Parathyroid adenoma (tissue), 2 donors: ENCODE data around the gene RANBP10.

Source experiments
- H2AFZ ChIP-seq: fragments of 300-600 bp; sonication (generic); one replicate; pipeline ENCODE4 v1.7.0; 2017; ENCODE audit warnings: antibody characterized with exemption, mild to moderate bottlenecking
- H3K27ac ChIP-seq: fragments of 300-600 bp; sonication (generic); one replicate; pipeline ENCODE4 v1.7.0; 2017
- H3K27me3 ChIP-seq: fragments of 300-600 bp; sonication (generic); one replicate; pipeline ENCODE4 v1.7.0; 2017; ENCODE audit warnings: low read length; ENCODE audit not compliant: control insufficient read depth, insufficient read depth
- H3K36me3 ChIP-seq: fragments of 300-600 bp; sonication (generic); one replicate; pipeline ENCODE4 v1.7.0; 2017; ENCODE audit warnings: low read length; ENCODE audit not compliant: control insufficient read depth, insufficient read depth
- H3K4me1 ChIP-seq: fragments of 300-600 bp; sonication (generic); one replicate; pipeline ENCODE4 v1.7.0; 2017; ENCODE audit warnings: control low read depth
- H3K4me2 ChIP-seq: fragments of 300-600 bp; sonication (generic); one replicate; pipeline ENCODE4 v1.7.0; 2017; ENCODE audit warnings: low read length
- H3K4me3 ChIP-seq: fragments of 300-600 bp; sonication (generic); one replicate; pipeline ENCODE4 v1.7.0; 2017; ENCODE audit warnings: low read depth, low read length
- H3K79me2 ChIP-seq: fragments of 300-600 bp; sonication (generic); one replicate; pipeline ENCODE4 v1.7.0; 2017; ENCODE audit warnings: control low read depth
- H3K9ac ChIP-seq: fragments of 300-600 bp; sonication (generic); one replicate; pipeline ENCODE4 v1.7.0; 2017; ENCODE audit warnings: mild to moderate bottlenecking
- H3K9me3 ChIP-seq: fragments of 300-600 bp; sonication (generic); one replicate; pipeline ENCODE4 v1.7.0; 2017; ENCODE audit warnings: low read length; ENCODE audit not compliant: control insufficient read depth
- TF ChIP-seq, protein P1 (sequence below): fragments of 300-600 bp; sonication (generic); IDR thresholded peaks from one replicate; pipeline ENCODE4 v1.7.0; 2017; ENCODE audit warnings: antibody characterized with exemption, mild to moderate bottlenecking
- donor health status: primary hyperparathyroidism.

RANBP10 gene

DNA sequence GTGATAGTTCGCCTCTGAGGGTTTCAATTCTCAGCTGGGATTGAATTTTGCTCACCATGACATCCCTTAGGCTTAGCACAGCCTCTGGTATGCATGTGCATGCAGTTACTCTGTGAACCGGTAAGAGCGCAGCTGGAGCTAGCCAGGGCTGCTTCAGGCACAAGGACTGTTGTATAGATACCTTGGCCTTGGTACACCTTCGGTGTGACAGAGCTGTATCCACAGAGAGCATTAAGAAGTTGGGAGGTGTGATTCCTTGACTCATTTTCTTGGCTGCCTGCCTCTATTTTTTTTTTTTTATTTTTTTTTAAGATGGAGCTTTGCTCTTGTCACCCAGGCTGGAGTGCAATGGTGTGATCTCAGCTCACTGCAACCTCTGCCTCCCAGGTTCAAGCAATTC, 38.1 kb upstream of the RANBP10 start:
- no peaks in the 10 kb centered on the region for H3K9me3 ChIP-seq
- no peaks in the 10 kb centered on the region for H3K36me3 ChIP-seq
- peak overlapping the region; percentile 43 for H3K4me2 ChIP-seq
- peaks cover 29% of the 10 kb centered on the region for H3K79me2 ChIP-seq
- no peak overlapping the region for H2AFZ ChIP-seq
- TF ChIP-seq, protein P1, sequence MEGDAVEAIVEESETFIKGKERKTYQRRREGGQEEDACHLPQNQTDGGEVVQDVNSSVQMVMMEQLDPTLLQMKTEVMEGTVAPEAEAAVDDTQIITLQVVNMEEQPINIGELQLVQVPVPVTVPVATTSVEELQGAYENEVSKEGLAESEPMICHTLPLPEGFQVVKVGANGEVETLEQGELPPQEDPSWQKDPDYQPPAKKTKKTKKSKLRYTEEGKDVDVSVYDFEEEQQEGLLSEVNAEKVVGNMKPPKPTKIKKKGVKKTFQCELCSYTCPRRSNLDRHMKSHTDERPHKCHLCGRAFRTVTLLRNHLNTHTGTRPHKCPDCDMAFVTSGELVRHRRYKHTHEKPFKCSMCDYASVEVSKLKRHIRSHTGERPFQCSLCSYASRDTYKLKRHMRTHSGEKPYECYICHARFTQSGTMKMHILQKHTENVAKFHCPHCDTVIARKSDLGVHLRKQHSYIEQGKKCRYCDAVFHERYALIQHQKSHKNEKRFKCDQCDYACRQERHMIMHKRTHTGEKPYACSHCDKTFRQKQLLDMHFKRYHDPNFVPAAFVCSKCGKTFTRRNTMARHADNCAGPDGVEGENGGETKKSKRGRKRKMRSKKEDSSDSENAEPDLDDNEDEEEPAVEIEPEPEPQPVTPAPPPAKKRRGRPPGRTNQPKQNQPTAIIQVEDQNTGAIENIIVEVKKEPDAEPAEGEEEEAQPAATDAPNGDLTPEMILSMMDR, result peak; percentile 13
- H3K9ac ChIP-seq, result no peak overlapping the region
- no peak overlapping the region for H3K4me3 ChIP-seq
- H3K27me3 ChIP-seq, result no peaks in the 10 kb centered on the region
- peaks cover 22% of the 10 kb centered on the region for H3K4me1 ChIP-seq
- no peak overlapping the region for H3K27ac ChIP-seq

DNA sequence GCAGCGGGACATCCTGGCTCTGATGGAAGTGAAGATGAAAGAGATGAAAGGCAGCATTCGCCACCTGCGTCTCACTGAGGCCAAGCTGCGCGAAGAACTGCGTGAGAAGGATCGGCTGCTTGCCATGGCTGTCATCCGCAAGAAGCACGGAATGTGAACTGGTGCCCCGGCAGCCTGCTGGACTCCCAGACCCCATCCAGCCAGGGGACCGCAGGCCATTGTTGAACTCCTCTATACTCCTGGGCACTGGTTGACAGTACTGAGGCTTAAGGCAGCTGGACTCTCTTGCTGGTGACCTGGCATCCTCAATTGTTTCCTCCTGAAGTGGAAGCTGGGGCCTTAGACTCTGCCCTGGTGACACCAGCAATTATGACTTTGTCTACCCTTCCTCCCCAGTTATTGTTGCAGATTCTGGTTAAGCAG, 37.0 kb upstream of the RANBP10 start:
- H3K4me2 ChIP-seq, result peak overlapping the region; percentile 84
- no peak overlapping the region for H3K9ac ChIP-seq
- TF ChIP-seq, protein P1, result no peak
- H3K36me3 ChIP-seq, result no peaks in the 10 kb centered on the region
- peaks cover 21% of the 10 kb centered on the region for H3K4me1 ChIP-seq
- peaks cover 18% of the 10 kb centered on the region for H3K79me2 ChIP-seq
- peak overlapping the region; percentile 99 for H3K27ac ChIP-seq
- peak overlapping the region; percentile 57 for H3K4me3 ChIP-seq
- peak overlapping the region; percentile 65 for H2AFZ ChIP-seq
- no peaks in the 10 kb centered on the region for H3K9me3 ChIP-seq
- no peaks in the 10 kb centered on the region for H3K27me3 ChIP-seq

DNA sequence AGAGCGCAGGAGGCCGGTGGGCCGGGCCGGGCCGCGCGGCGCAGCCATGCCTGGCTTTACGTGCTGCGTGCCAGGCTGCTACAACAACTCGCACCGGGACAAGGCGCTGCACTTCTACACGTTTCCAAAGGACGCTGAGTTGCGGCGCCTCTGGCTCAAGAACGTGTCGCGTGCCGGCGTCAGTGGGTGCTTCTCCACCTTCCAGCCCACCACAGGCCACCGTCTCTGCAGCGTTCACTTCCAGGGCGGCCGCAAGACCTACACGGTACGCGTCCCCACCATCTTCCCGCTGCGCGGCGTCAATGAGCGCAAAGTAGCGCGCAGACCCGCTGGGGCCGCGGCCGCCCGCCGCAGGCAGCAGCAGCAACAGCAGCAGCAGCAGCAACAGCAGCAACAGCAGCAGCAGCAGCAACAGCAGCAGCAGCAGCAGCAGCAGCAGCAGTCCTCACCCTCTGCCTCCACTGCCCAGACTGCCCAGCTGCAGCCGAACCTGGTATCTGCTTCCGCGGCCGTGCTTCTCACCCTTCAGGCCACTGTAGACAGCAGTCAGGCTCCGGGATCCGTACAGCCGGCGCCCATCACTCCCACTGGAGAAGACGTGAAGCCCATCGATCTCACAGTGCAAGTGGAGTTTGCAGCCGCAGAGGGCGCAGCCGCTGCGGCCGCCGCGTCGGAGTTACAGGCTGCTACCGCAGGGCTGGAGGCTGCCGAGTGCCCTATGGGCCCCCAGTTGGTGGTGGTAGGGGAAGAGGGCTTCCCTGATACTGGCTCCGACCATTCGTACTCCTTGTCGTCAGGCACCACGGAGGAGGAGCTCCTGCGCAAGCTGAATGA, 36.4 kb upstream of the RANBP10 start:
- H3K79me2 ChIP-seq, result peaks cover 12% of the 10 kb centered on the region
- H3K9ac ChIP-seq, result no peak overlapping the region
- no peaks in the 10 kb centered on the region for H3K9me3 ChIP-seq
- H2AFZ ChIP-seq, result peak overlapping the region; percentile 65
- H3K36me3 ChIP-seq, result no peaks in the 10 kb centered on the region
- H3K27ac ChIP-seq, result peak overlapping the region; percentile 99
- H3K4me3 ChIP-seq, result peak overlapping the region; percentile 57
- TF ChIP-seq, protein P1, result peak; percentile 24
- peak overlapping the region; percentile 84 for H3K4me2 ChIP-seq
- H3K4me1 ChIP-seq, result peaks cover 15% of the 10 kb centered on the region
- H3K27me3 ChIP-seq, result no peaks in the 10 kb centered on the region

DNA sequence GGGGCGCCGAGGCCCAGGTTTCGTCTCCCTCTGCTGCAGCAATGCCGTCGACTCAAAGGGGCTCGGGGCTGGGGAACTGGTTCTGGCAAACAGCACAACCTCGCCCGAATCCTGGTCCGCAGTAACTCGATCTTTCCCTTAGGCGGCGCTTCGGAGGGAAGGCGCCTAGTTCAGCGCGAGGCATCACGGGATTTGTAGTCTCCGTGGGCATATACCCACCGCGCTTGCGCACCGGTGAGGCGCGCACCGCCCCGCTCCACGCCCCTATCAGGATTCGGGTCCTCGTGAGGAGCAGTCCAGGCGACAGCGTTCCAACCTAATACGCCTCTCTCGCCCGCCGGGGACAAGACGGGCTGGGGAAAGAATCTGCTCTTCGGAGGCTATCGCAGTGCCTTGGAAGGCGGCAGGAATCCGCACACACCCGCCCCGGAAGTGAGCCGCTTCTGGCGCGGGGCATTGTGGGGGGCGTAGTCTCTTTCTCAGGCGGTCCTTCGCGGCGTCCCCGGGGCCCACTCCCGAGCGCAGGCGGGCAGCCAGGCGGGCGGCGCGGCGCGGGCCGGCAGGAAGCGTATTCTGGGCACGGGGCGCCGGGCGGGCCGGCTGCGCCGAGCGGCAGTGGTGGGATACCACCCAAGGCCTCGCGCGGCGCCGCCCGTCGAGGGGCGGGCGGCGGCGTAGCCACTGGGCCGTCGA, 35.6 kb upstream of the RANBP10 start, which contains the start of gene THAP11:
TSS of gene THAP11 (plus strand) at position 505 of the 693 bp plus-strand sequence. CDS start 235 bp downstream, outside the sequence.
- H3K4me1 ChIP-seq, result peaks cover 13% of the 10 kb centered on the region
- H3K9me3 ChIP-seq, result no peaks in the 10 kb centered on the region
- H3K27ac ChIP-seq, result peak within 1 kb of the TSS; percentile 99
- TF ChIP-seq, protein P1, result peak; percentile 93
- peak within 1 kb of the TSS; percentile 81 for H3K9ac ChIP-seq
- H3K4me2 ChIP-seq, result peak within 1 kb of the TSS; percentile 84
- no peaks in the 10 kb centered on the region for H3K27me3 ChIP-seq
- H3K4me3 ChIP-seq, result peak within 1 kb of the TSS; percentile 100
- peaks cover 5% of the 10 kb centered on the region for H3K79me2 ChIP-seq
- no peaks in the 10 kb centered on the region for H3K36me3 ChIP-seq
- H2AFZ ChIP-seq, result peak within 1 kb of the TSS; percentile 96
